ENCODE results near the gene PKNOX2. TPM values are rescaled to one million over a fixed set of nuclear protein-coding genes. Genes with fewer than 3 reads are reported as not detected.

PKNOX2 gene
- total RNA-seq, 2 donors from 2014 or later: 4.0 to 6.9 TPM

- no peaks in the 10 kb centered on the region for H3K36me3 Mint-ChIP-seq (ENCODE audit: low read depth)
- Histone ChIP-seq H3K4me1 (ENCODE audit: control insufficient read depth, insufficient read depth, low read length) (no peaks in the 10 kb centered on the region), H3K9me3 (ENCODE audit: control insufficient read depth, low read length) (no peaks in the 10 kb centered on the region), H3K9ac (ENCODE audit: extremely low read depth, low read length, poor library complexity, severe bottlenecking) (no peak overlapping the region), H3K27ac (ENCODE audit: low read depth, low read length) (peak overlapping the region; percentile 22), H3K4me3 (ENCODE audit: low read length) (no peak overlapping the region), H3K36me3 (ENCODE audit: control insufficient read depth, insufficient read depth, low read length) (no peaks in the 10 kb centered on the region), H3K27me3 (ENCODE audit: control insufficient read depth, insufficient read depth, low read length, poor library complexity, severe bottlenecking) (peaks cover 6% of the 10 kb centered on the region)
- WGBS, 2 experiments (ENCODE audit: insufficient coverage in 1 of 2, insufficient read length in 1 of 2): 83 to 88% methylated on average over 5 to 7 of the region's 7 CpGs
- no peak for DNase-seq
- peaks cover 36% of the 10 kb centered on the region for H3K4me1 Mint-ChIP-seq
- no peak for TF ChIP-seq CTCF (conservative IDR thresholded peaks at IDR 0.05)
- no peak overlapping the region for H3K4me3 Mint-ChIP-seq
- no peak overlapping the region for H3K27ac Mint-ChIP-seq
- no peaks in the 10 kb centered on the region for H3K9me3 Mint-ChIP-seq
- peaks cover 10% of the 10 kb centered on the region for H3K27me3 Mint-ChIP-seq (ENCODE audit: insufficient read depth)
These were observed 178.7 kb downstream of the PKNOX2 start for GRCh38 chr11:125343086-125343717.

- Mint-ChIP-seq H3K9me3 (no peaks in the 10 kb centered on the region), H3K36me3 (ENCODE audit: low read depth) (no peaks in the 10 kb centered on the region), H3K27me3 (ENCODE audit: insufficient read depth) (peaks cover 10% of the 10 kb centered on the region), H3K27ac (no peak overlapping the region), H3K4me3 (no peak overlapping the region), H3K4me1 (peaks cover 40% of the 10 kb centered on the region)
- H3K4me1 ChIP-seq (ENCODE audit: control insufficient read depth, insufficient read depth, low read length): peaks cover 2% of the 10 kb centered on the region
- 54 to 74% methylated on average over 9 to 13 of the region's 13 CpGs for WGBS, 2 experiments (ENCODE audit: insufficient coverage in 1 of 2, insufficient read length in 1 of 2)
- DNase-seq: peak; percentile 68
- no peak overlapping the region for H3K9ac ChIP-seq (ENCODE audit: extremely low read depth, low read length, poor library complexity, severe bottlenecking)
- TF ChIP-seq CTCF (conservative IDR thresholded peaks at IDR 0.05): no peak
- no peaks in the 10 kb centered on the region for H3K9me3 ChIP-seq (ENCODE audit: control insufficient read depth, low read length)
- H3K4me3 ChIP-seq (ENCODE audit: low read length): no peak overlapping the region
- H3K36me3 ChIP-seq (ENCODE audit: control insufficient read depth, insufficient read depth, low read length): no peaks in the 10 kb centered on the region
- H3K27ac ChIP-seq (ENCODE audit: low read depth, low read length): no peak overlapping the region
- peaks cover 6% of the 10 kb centered on the region for H3K27me3 ChIP-seq (ENCODE audit: control insufficient read depth, insufficient read depth, low read length, poor library complexity, severe bottlenecking)
These were observed 179.2 kb downstream of the PKNOX2 start for GRCh38 chr11:125343718-125344131.

GRCh38 chr11:125344846-125345420 is 180.4 kb downstream of the PKNOX2 start:
- H3K9me3 Mint-ChIP-seq: no peaks in the 10 kb centered on the region

More at GRCh38 chr11:125344846-125345420, 180.4 kb downstream of the PKNOX2 start:
- Histone ChIP-seq H3K4me1 (ENCODE audit: control insufficient read depth, insufficient read depth, low read length) (peaks cover 3% of the 10 kb centered on the region), H3K9ac (ENCODE audit: extremely low read depth, low read length, poor library complexity, severe bottlenecking) (no peak overlapping the region), H3K4me3 (ENCODE audit: low read length) (no peak overlapping the region), H3K36me3 (ENCODE audit: control insufficient read depth, insufficient read depth, low read length) (no peaks in the 10 kb centered on the region), H3K27ac (ENCODE audit: low read depth, low read length) (peak overlapping the region; percentile 57), H3K27me3 (ENCODE audit: control insufficient read depth, insufficient read depth, low read length, poor library complexity, severe bottlenecking) (peaks cover 6% of the 10 kb centered on the region), H3K9me3 (ENCODE audit: control insufficient read depth, low read length) (no peaks in the 10 kb centered on the region)
- H3K27me3 Mint-ChIP-seq (ENCODE audit: insufficient read depth): peaks cover 16% of the 10 kb centered on the region
- DNase-seq: no peak
- whole genome bisulfite sequencing, 2 experiments (ENCODE audit: insufficient coverage in 1 of 2, insufficient read length in 1 of 2): 94 to 96% methylated on average over 3 to 4 of the region's 4 CpGs
- no peaks in the 10 kb centered on the region for H3K36me3 Mint-ChIP-seq (ENCODE audit: low read depth)
- H3K4me3 Mint-ChIP-seq: no peak overlapping the region
- no peak for TF ChIP-seq CTCF (conservative IDR thresholded peaks at IDR 0.05)
- H3K27ac Mint-ChIP-seq: no peak overlapping the region
- H3K4me1 Mint-ChIP-seq: peaks cover 44% of the 10 kb centered on the region

Measured in endodermal cell (in vitro differentiated cells).